ENCODE data around the gene CEP170.

The CEP170 gene

GRCh38 chr1:243253211-243253925, 1.7 kb downstream of the CEP170 start:
- Histone ChIP-seq H3K27ac (peak overlapping the region; percentile 97), H3K9me3 (ENCODE audit: severe bottlenecking) (no peaks in the 10 kb centered on the region), H3K4me3 (ENCODE audit: low read depth, low read length) (peak overlapping the region; percentile 90), H3K36me3 (peaks cover 8% of the 10 kb centered on the region), H3K27me3 (ENCODE audit: insufficient read depth, low read depth, severe bottlenecking) (no peaks in the 10 kb centered on the region)
- no peak for TF ChIP-seq CTCF (IDR thresholded peaks at IDR 0.05; ENCODE audit: low read depth, low read length)
- no peak for DNase-seq

- no peaks in the 10 kb centered on the region for H3K27me3 ChIP-seq (ENCODE audit: insufficient read depth, low read depth, severe bottlenecking)
- no peak overlapping the region for H3K4me3 ChIP-seq (ENCODE audit: low read depth, low read length)
- H3K27ac ChIP-seq: no peak overlapping the region
- no peaks in the 10 kb centered on the region for H3K9me3 ChIP-seq (ENCODE audit: severe bottlenecking)
- peaks cover 8% of the 10 kb centered on the region for H3K36me3 ChIP-seq
- no peak for DNase-seq
- no peak for TF ChIP-seq CTCF (IDR thresholded peaks at IDR 0.05; ENCODE audit: low read depth, low read length)
Observed at GRCh38 chr1:243251539-243251938, 3.5 kb downstream of the CEP170 start.

GRCh38 chr1:243250102-243250501, 5.0 kb downstream of the CEP170 start:
- no peak overlapping the region for H3K4me3 ChIP-seq (ENCODE audit: low read depth, low read length)
- no peaks in the 10 kb centered on the region for H3K27me3 ChIP-seq (ENCODE audit: insufficient read depth, low read depth, severe bottlenecking)
- no peak for TF ChIP-seq CTCF (IDR thresholded peaks at IDR 0.05; ENCODE audit: low read depth, low read length)
- no peaks in the 10 kb centered on the region for H3K9me3 ChIP-seq (ENCODE audit: severe bottlenecking)
- H3K36me3 ChIP-seq: peaks cover 8% of the 10 kb centered on the region
- DNase-seq: no peak
- no peak overlapping the region for H3K27ac ChIP-seq

GRCh38 chr1:243249214-243249613, 5.9 kb downstream of the CEP170 start:
- Histone ChIP-seq H3K4me3 (ENCODE audit: low read depth, low read length) (no peak overlapping the region), H3K36me3 (peaks cover 5% of the 10 kb centered on the region), H3K9me3 (ENCODE audit: severe bottlenecking) (no peaks in the 10 kb centered on the region), H3K27me3 (ENCODE audit: insufficient read depth, low read depth, severe bottlenecking) (no peaks in the 10 kb centered on the region), H3K27ac (no peak overlapping the region)
- DNase-seq: no peak
- TF ChIP-seq CTCF (IDR thresholded peaks at IDR 0.05; ENCODE audit: low read depth, low read length): no peak

- Histone ChIP-seq H3K27me3 (ENCODE audit: insufficient read depth, low read depth, severe bottlenecking) (no peaks in the 10 kb centered on the region), H3K27ac (no peak overlapping the region), H3K4me3 (ENCODE audit: low read depth, low read length) (no peak overlapping the region), H3K36me3 (peaks cover 5% of the 10 kb centered on the region), H3K9me3 (ENCODE audit: severe bottlenecking) (no peaks in the 10 kb centered on the region)
- no peak for DNase-seq
- TF ChIP-seq CTCF (IDR thresholded peaks at IDR 0.05; ENCODE audit: low read depth, low read length): no peak
Observed at GRCh38 chr1:243247901-243248300, 7.2 kb downstream of the CEP170 start.

GRCh38 chr1:243246916-243247315, 8.2 kb downstream of the CEP170 start:
- peaks cover 5% of the 10 kb centered on the region for H3K36me3 ChIP-seq
- no peaks in the 10 kb centered on the region for H3K27me3 ChIP-seq (ENCODE audit: insufficient read depth, low read depth, severe bottlenecking)
- H3K9me3 ChIP-seq (ENCODE audit: severe bottlenecking): no peaks in the 10 kb centered on the region
- no peak for TF ChIP-seq CTCF (IDR thresholded peaks at IDR 0.05; ENCODE audit: low read depth, low read length)
- H3K27ac ChIP-seq: no peak overlapping the region
- H3K4me3 ChIP-seq (ENCODE audit: low read depth, low read length): no peak overlapping the region
- no peak for DNase-seq
